Prostate gland (tissue), 2 donors: Measurements from ENCODE around the gene TMBIM1. TPM values are rescaled to one million over a fixed set of nuclear protein-coding genes. Genes with fewer than 3 reads are reported as not detected.

Experiments used
- DNase-seq: peaks from one replicate; pipeline ENCODE4 v3.0.0-alpha.2; 2019; ENCODE audit warnings: low spot score
- H3K27ac ChIP-seq, 2 donors: fragments of 200-600 bp; sonication (generic); 2 replicates each; pipeline ENCODE4 v1.5.1; 2017 to 2019
- H3K27me3 ChIP-seq: fragments of 200-600 bp; sonication (generic); replicated peaks from 2 replicates; pipeline ENCODE4 v1.5.1; 2019; ENCODE audit not compliant: insufficient read depth
- H3K36me3 ChIP-seq, 2 donors: fragments of 200-600 bp; sonication (generic); 1 replicate in 1 of 2; 2 replicates in 1 of 2; pipeline versions ENCODE4 v1.5.1 to v1.8.1; 2017 to 2019
- H3K4me1 ChIP-seq: fragments of 200-600 bp; sonication (generic); replicated peaks from 2 replicates; pipeline ENCODE4 v1.5.1; 2019
- H3K4me3 ChIP-seq, 2 donors: fragments of 200-600 bp; sonication (generic); 2 replicates each; pipeline ENCODE4 v1.5.1; 2017 to 2019
- H3K9me3 ChIP-seq: fragments of 200-600 bp; sonication (generic); 2 replicates; pipeline ENCODE4 v1.5.1; 2017
- POLR2A ChIP-seq: fragments of 450-650 bp; IDR thresholded peaks from one replicate; pipeline ENCODE4 v1.6.1; 2016; ENCODE audit warnings: antibody characterized with exemption, mild to moderate bottlenecking
- POLR2AphosphoS5 ChIP-seq: sonication (generic); formaldehyde crosslinking; IDR thresholded peaks from one replicate; pipeline ENCODE4 v1.6.1; 2017; ENCODE audit warnings: antibody characterized with exemption
- WGBS: methylation state at CpG from one replicate; pipeline ENCODE4 v1.1.5; 2018; 5-methylcytosine and 5-hydroxymethylcytosine counted together
- intact Hi-C: fragments of 100-400 bp; cut with DNase I; formaldehyde crosslinking; loops from one replicate; pipeline ENCODE4 v1.14.2; 2022
- total RNA-seq, 2 donors: library from RNA; depleted of rRNA; stranded (reverse); fragments of >200 nt; gene quantifications; one replicate each; pipeline ENCODE4 v1.1.0, GENCODE V29; 2016
- TF ChIP-seq, protein P1 (sequence below), 4 experiments: fragments of 200-600 bp in 2 of 4; fragments of 450-650 bp in 2 of 4; sonication (generic) in 2 of 4; IDR thresholded peaks; 1 replicate in 3 of 4; 2 replicates in 1 of 4; pipeline ENCODE4 v1.5.1; 2016 to 2019; ENCODE audit warnings: antibody characterized with exemption in 4 of 4, mild to moderate bottlenecking in 2 of 4, moderate library complexity in 2 of 4

TMBIM1 gene
- total RNA-seq, 2 donors from 2014 or later, result 139 to 193 TPM

DNA sequence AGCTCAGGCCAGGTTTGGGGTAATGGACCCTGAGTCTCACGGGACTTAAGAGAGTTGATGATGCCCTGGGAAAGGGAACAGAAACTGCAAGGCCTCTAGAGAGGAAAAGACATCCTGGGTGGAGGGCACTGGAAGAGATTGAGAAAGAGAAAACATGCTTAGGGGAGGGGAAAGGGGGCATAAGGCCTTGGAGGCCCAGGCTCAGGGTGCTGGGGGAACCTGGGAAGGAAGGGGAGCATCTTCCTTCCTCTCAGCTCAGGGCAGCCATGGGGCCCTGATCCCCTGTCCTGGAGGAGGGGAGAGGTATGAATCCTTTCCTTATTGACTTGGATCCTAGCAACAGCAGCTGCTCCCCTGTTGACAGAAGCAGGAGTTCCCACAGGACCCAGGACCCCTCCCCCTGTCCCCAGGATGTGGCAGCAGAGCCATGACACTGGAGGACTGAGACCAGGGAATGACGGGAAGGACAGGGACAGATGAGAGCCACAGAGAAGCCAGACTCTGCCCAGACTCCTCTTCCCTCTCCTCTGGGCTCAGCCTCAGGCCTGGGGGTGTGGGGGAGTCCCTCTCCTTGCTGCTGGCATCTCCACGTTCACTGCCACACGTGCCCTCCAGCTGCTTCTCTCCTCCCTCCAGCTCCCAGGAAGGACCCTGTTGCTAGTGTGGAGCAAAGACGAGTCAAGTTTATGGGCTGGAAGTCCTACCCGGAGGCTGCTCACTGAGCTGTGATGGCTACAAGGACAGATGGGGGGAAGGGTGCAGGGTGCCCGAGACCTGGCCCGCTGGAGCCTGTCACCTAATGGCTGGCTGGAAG lies 30.7 kb downstream of the TMBIM1 start:
- intact Hi-C loops, result no loop called here
- Histone ChIP-seq H3K4me1 (no peaks in the 10 kb centered on the region), H3K36me3 (peaks cover 18 to 27% of the 10 kb centered on the region in 2 donors), H3K9me3 (no peaks in the 10 kb centered on the region), H3K4me3 (no peak overlapping the region), H3K27ac (peak overlapping the region in 1 of 2 donors; percentile 30), H3K27me3 (no peaks in the 10 kb centered on the region)
- 47% methylated on average over 8 of the region's 8 CpGs for WGBS
- DNase-seq, result no peak
- no peak for TF ChIP-seq POLR2A
- TF ChIP-seq, protein P1, sequence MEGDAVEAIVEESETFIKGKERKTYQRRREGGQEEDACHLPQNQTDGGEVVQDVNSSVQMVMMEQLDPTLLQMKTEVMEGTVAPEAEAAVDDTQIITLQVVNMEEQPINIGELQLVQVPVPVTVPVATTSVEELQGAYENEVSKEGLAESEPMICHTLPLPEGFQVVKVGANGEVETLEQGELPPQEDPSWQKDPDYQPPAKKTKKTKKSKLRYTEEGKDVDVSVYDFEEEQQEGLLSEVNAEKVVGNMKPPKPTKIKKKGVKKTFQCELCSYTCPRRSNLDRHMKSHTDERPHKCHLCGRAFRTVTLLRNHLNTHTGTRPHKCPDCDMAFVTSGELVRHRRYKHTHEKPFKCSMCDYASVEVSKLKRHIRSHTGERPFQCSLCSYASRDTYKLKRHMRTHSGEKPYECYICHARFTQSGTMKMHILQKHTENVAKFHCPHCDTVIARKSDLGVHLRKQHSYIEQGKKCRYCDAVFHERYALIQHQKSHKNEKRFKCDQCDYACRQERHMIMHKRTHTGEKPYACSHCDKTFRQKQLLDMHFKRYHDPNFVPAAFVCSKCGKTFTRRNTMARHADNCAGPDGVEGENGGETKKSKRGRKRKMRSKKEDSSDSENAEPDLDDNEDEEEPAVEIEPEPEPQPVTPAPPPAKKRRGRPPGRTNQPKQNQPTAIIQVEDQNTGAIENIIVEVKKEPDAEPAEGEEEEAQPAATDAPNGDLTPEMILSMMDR (IDR thresholded peaks at IDR 0.05), result no peak
- TF ChIP-seq POLR2AphosphoS5, result no peak

DNA sequence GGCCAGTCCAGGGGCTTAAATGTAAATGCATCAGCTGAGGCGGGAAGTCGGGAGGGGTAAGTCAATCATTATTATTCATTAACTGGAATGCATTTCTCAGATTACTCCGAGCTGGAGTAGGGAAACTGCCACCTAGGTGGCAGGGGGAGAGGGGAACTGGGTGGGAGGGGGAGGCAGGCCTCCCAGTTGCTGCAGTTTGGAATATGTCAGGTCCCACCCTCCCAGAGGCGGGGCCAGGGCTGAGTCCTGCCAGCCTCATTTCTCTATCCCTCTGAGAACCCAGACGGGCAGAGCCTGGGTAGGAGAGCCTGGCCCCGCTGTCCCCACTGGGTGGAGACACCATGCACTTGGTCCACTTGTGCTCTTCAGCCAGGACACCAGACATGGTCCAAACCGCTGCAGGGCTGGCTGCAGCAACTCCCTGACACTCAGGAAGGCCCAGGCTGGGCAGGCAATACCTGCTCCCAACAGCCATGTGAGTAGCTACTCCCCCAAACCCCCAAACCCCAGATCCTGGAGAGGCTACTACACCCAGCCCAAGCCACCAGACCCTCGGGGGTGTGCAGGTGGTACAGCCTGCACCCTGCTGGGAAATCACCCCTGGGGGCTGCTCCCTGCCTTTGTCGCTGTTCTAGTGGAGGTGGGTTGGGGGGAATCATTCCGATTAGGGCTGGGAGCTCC lies 31.4 kb downstream of the TMBIM1 start, which contains the start of gene GPBAR1:
Gene GPBAR1, plus strand, starts transcription at position 274 of the 681 bp plus-strand sequence. CDS start 1,710 bp downstream, outside the sequence.
- Histone ChIP-seq H3K9me3 (no peaks in the 10 kb centered on the region), H3K36me3 (peaks cover 13 to 19% of the 10 kb centered on the region in 2 donors), H3K27ac (peak within 1 kb of the TSS; percentile 51), H3K4me1 (no peaks in the 10 kb centered on the region), H3K27me3 (no peaks in the 10 kb centered on the region), H3K4me3 (no peak within 1 kb of the TSS)
- intact Hi-C loops, result no loop called here
- WGBS, result 60% methylated on average over 10 of the region's 10 CpGs
- no peak for DNase-seq
- TF ChIP-seq, protein P1 (IDR thresholded peaks at IDR 0.05), result no peak
- TF ChIP-seq POLR2A, result no peak
- TF ChIP-seq POLR2AphosphoS5, result no peak

DNA sequence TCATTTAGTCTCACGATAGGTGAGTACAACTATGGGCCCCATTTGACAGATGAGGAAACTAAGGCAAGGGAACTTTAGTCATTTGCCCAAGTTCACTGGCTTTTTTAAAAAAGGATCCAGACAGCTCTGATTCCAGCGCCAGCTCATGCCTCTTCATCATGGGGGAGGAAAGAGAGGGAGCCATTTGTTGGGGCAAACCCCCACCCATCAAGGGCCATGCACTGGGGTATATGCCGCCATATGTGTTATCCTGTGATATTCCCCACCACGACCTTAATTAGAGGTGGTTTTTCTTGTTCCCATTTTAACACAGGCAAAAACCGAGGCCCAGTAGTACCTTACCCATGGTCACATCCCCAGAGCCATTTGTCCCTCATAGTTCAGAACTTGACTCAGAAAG lies 32.1 kb downstream of the TMBIM1 start:
- no peak for DNase-seq
- H3K27ac ChIP-seq, result peak overlapping the region; percentile 51
- no peak for TF ChIP-seq POLR2AphosphoS5
- TF ChIP-seq, protein P1 (IDR thresholded peaks at IDR 0.05), result no peak
- TF ChIP-seq POLR2A, result no peak
- 83% methylated on average over 5 of the region's 5 CpGs for WGBS
- H3K4me3 ChIP-seq, result no peak overlapping the region
- peaks cover 7 to 12% of the 10 kb centered on the region in 2 donors for H3K36me3 ChIP-seq
- intact Hi-C loops, result no loop called here
- no peaks in the 10 kb centered on the region for H3K27me3 ChIP-seq
- H3K4me1 ChIP-seq, result no peaks in the 10 kb centered on the region
- H3K9me3 ChIP-seq, result no peaks in the 10 kb centered on the region

DNA sequence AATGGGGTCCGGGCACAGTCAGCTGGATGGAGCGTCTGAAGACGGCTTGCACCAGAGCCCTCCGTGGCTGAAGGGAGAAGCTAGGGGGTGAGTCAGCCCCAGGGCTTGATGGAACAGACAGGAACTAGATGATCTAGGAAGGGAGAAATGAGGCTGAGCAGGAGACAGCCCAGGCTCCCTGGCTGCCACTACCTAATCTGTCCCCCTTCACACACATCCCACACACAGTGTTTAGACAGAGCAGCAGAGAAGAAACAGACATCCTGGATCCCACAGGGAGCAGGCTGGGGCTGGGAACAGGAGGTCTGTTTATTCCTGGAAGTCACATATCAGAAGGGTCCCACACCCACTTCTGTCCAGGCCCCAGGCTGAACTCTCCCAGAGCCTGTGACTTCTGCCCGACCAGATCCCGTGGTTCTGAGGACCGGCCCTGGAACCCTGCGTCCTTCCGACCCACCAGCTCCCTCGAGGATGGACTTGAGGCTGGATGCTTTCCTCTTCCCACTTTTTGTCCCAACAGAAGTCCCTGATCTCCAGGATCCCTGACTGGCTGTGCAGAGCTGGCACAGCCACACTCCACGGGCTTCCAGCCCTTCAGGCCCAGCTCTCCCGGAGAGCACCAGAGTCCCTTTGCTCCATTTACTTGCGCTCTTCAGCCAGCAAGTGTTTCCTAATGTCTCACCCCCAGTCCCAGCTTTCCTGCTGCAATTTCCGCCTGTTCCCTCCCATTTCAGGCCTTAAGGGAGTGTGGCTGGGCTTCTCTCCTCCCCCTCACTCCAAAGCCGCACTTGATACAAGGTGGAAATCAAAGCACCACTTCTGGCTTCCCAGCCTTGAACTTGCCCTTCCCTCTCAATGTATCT lies 33.0 kb downstream of the TMBIM1 start:
- Histone ChIP-seq H3K36me3 (peaks cover 0 to 4% of the 10 kb centered on the region in 2 donors), H3K27ac (peak overlapping the region; percentile 51), H3K9me3 (no peaks in the 10 kb centered on the region), H3K4me1 (no peaks in the 10 kb centered on the region), H3K27me3 (no peaks in the 10 kb centered on the region), H3K4me3 (no peak overlapping the region)
- TF ChIP-seq POLR2A, result no peak
- no peak for TF ChIP-seq POLR2AphosphoS5
- TF ChIP-seq, protein P1 (IDR thresholded peaks at IDR 0.05), result no peak
- DNase-seq, result no peak
- intact Hi-C loops, result loop anchor here (5.0 kb wide), 1 partner anchor 72 kb away; no protein-coding TSS in a partner anchor
- 49% methylated on average over 15 of the region's 15 CpGs for WGBS
